ENCODE results near the gene HBB.

The HBB gene

DNA sequence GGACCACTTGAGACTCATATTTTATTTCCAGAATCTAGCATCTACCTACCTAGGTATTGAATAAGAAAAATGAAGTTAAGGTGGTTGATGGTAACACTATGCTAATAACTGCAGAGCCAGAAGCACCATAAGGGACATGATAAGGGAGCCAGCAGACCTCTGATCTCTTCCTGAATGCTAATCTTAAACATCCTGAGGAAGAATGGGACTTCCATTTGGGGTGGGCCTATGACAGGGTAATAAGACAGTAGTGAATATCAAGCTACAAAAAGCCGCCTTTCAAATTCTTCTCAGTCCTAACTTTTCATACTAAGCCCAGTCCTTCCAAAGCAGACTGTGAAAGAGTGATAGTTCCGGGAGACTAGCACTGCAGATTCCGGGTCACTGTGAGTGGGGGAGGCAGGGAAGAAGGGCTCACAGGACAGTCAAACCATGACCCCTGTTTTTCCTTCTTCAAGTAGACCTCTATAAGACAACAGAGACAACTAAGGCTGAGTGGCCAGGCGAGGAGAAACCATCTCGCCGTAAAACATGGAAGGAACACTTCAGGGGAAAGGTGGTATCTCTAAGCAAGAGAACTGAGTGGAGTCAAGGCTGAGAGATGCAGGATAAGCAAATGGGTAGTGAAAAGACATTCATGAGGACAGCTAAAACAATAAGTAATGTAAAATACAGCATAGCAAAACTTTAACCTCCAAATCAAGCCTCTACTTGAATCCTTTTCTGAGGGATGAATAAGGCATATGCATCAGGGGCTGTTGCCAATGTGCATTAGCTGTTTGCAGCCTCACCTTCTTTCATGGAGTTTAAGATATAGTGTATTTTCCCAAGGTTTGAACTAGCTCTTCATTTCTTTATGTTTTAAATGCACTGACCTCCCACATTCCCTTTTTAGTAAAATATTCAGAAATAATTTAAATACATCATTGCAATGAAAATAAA lies 2.1 kb downstream of the HBB start:
- no peak for DNase-seq

DNA sequence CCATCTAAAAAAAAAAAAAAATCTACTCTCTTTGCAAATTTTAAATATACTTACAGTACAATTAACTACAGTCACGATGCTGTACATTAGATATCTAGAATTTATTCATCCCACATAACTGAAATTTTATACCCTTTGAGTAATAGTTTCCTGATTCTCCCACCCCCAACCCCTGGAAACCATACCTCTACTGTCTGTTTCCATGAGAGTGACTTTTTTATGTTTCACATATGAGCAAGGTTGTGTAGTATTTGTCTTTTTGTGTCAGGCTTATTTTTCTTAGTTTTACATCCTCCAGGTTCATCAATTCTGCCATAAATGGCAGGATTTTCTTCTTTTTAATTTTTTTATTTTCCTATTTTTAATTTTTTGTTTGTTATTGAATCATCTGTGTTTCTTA lies 3.2 kb downstream of the HBB start:
- no peak for DNase-seq

DNA sequence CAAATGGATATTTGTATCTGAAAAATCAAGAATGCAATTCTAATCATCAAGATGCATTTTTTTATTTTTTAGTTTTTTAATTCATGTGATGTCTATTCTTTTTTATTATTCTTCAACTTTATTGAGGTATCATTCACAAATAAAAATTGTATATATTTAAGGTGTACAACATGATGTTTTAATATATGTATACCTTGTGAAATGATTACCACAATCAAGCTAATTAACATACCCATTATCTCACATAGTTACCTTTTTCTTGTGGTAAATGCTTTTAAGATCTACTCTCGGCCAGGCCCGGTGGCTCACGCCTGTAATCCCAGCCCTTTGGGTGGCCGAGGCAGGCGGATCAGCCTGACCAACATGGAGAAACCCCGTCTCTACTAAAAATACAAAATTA lies 3.7 kb downstream of the HBB start:
- DNase-seq = no peak

DNA sequence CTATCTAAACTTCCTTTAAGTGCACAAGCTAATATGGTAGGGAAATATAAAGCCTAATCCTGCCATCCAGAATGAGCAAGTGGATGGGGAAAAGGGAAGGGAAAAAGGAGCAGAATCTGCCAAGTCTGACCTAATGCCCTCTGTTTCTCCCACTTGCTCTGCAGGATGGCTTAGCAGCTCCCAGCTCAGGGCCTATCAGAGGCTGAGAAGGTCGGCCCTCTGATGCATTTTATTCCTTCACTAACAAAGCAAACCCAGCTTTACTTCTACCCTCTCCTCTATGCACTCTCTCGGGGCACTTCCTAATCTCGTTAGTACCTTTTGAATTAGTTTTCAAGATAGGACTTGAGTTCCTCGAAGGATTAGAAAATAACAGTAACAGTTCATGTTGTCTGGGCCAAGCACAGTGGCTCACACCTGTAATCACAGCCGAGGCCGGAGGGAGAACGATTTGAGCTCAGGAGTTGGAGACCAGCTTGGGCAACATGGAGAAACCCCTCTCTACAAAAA lies 16.4 kb downstream of the HBB start:
- no peak for DNase-seq

DNA sequence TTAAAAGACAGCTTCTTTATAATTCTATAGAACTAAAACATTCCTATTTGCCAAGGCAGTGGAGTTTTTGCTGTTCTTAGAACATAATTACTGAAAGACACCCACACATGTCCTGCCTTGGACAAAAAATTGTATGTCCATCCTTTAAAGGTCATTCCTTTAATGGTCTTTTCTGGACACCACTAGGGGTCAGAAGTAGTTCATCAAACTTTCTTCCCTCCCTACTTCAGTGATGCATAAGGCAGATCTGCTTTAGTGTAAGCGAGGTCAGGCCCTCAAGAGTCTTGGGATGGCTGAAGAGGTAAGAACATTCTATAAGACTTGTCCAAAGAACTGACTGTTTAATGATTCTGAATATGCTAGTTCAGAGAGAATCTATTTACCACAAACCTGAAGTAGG lies 22.1 kb downstream of the HBB start:
- DNase-seq = no peak

DNA sequence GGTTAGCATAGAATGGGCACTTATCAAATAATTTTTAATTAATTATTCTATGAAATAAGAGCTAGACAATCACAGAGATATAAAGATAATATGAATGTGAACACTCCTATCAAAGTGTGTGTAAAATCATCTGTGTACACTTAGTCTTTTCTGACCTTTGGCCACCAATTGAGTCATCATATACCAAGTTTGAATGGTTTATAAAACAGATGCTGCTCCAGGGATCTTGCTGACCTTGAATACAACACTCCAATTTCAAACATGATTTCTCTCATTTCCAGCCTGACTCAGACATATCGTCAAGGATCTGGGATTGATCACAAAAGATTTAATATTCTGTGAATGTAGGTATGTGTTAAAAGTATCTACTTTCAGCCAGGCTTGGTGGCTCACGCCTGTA lies 23.5 kb downstream of the HBB start:
- no peak for DNase-seq

DNA sequence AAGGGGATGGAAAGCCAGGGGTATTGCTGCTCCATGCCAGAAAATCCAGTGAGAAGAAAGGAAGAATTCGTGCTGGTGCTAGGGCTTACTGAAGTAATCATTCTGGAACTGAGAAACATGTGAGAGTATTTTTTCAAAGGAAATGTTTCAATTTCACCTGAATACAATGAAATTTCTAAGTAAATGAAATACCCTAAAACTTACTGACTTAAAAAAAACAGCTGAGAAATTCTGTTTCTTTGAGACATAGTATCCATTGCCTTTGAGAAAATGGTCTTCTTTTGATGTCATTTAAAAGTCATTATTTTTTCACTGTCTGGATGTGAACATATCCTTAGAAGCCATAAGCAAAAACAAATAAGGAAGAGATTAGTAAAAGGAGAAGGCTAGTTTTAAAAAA lies 26.3 kb downstream of the HBB start, which contains the start of gene OR51V1:
TSS of gene OR51V1 (minus strand) at position 101 of the 400 bp plus-strand sequence. CDS start at position 101, 0 bp downstream.
- DNase-seq = no peak

DNA sequence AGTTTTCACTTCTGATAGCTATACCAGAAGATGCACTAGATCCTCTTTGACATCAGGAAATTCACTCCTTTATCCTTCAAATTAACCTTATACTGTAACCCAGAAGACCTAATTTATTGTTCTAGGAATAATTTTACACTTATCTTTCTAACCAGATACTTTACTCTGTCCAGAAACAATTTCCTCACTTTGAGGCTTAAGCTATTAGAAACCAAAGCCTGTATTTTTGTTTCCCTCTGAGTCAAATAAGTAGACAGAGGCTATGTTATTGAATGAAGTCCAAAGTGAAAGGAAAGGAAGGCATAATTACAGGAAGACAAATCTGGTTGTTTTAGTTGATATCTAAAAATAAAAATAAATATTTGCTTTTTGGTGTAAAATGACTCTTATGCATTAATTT lies 28.6 kb downstream of the HBB start:
- no peak for DNase-seq

DNA sequence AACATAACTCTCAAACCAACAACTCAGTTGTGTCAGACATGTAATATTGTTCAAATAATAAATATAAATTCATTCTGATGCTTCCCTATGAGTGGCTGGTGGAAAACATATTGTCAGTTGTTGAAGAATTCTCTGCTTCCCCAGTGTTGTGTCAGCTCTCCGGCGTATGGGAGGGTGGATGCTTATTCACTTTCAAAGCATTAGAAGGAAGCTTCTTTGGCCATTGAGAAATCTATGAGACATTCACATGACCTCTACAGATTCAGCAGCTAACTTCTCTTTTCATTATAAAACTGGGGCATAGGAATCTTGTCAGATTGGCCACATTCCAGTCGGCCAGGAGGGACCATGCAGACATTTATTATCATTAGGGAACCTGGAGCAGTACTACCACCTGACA lies 29.3 kb downstream of the HBB start:
- no peak for DNase-seq

DNA sequence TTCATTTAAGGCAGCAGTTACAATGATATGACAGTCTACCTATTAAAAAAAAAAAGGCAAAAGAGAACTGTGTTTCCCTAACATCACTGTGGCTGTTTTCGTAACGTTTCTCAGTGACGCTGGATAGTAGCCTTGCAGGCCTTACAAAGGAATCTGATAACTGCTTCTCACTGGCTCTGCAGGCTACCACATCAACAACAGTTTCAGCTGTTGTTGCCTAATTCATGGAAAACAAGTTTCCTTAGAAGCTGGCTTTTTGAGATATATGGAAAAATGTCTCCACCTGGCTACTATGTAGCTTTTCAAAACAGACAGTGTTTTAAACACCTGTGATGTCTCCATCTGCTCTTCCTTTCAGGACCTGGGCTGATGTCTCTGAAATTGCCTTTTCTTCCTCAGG lies 30.1 kb downstream of the HBB start:
- DNase-seq = no peak

DNA sequence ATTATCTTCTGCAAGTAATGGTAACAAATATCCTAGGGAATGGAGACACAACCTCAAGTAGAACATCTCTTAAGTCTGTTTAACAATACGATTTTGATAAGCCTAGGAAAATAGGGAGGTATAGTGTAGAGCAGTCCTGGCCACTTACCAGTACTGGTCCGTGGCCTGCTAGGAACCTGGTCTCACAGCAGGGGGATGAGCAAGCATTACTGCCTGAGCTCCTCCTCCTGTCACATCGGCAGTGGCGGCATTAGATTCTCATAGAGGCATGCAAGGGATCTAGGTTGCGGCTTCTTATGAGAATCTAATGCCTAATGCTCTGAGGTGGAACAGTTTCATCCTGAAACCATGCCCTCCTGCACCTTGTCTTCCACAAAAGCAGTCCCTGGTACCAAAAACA lies 30.8 kb downstream of the HBB start:
- DNase-seq = no peak

DNA sequence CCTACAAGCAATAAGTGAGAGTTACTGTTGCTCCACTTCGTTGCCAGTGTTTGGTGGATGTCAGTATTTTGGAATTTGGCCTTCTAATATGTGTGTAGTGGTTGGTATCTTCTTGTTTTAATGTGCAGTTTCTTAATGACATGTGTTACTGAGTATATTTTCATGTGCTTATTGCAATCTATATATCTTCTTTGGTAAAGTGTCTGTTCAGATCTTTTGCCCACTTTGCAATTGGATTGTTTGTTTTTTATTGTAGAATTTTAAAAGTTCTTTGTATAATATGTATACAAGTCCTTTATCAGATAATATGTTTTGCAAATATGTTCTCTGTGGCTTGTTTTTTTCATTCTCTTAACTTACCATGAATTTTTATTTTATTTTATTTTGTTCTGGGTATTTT lies 34.1 kb downstream of the HBB start:
- no peak for DNase-seq

DNA sequence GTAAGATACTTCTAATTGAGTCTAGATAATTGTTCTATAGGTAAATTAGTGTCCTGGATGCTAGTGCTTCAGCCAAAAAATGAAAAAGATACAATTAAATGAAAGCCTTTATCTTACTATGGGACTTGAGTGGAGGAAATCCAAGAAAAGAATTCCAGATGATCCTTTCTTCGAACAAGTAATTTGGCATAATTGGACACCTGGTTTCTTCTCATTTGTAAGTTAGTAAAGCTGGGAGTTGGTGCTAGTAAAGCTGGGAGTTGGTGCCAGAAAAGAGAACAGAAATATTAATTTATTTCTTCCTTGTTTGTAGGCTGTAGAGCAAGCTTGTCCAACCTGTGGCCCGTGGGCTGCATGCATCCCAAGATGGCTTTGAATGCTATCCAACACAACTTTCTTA lies 38.7 kb downstream of the HBB start:
- DNase-seq = no peak

DNA sequence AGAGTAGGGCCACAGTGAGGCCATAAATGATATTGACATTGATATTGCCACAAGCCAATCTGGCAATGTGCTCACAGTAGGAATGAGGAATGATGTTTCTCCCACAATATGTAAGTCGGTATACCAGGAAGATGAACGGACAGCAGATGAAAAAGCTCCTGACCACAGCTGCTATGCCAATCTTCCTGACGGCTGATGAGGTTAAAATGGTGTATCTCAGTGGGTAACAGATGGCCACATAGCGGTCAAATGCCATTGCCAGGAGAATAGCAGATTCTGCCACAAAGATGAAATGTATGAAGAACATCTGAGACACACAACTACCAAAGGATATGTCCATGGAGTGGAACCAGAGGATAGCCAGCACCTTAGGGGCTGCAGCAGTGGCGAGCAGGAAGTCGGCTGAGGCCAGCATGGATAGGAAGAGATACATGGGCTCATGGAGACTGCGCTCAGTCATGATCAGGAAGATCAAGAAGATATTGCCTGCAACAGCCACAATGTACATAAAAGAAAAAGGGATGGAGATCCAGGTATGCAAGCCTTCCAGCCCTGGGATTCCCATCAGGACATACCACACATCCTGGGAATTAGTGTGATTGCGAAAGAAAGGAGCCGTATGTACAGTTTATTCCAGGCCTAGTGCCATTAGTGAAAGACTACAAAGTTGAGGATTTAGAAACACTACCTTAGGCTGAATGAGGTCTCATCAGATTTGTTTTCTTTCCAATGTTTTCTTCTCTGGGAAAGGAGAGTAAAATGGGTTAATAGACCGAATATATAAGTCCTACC lies 48.6 kb downstream of the HBB start:
- no peak for DNase-seq
